GM20000 (cell line): ENCODE data around the gene TMPRSS2.

Experiments
- DNase-seq: peaks from one replicate; pipeline ENCODE4 v3.0.0; 2012; ENCODE audit warnings: low spot score
- TF ChIP-seq, protein P1 (sequence below): IDR thresholded peaks from 2 replicates; pipeline ENCODE4 v1.5.1; 2012; ENCODE audit warnings: mild to moderate bottlenecking, control low read depth; ENCODE audit errors: extremely low read depth, missing control alignments

Gene TMPRSS2

DNA sequence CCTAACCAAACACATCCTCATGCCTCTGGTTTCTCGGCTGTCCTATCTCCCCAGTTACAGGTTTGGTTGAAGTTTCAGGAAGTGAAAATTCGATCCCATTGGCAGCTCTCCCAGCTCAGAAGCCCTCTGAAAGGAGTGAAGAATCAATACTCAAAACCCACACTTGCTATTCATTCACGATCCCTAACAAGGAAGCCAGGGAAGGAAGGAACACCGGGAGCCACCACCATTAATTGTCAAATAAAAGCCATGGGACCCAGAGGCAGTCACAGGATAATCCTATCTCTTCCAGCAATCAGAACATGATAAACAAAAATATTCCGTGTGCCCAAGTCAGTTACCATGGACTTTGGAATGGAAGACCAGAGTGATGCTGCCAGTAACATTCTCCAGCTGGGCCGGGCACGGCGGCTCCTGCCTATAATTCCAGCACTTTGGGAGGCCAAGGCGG is 7.0 kb downstream of the TMPRSS2 start:
- TF ChIP-seq, protein P1, sequence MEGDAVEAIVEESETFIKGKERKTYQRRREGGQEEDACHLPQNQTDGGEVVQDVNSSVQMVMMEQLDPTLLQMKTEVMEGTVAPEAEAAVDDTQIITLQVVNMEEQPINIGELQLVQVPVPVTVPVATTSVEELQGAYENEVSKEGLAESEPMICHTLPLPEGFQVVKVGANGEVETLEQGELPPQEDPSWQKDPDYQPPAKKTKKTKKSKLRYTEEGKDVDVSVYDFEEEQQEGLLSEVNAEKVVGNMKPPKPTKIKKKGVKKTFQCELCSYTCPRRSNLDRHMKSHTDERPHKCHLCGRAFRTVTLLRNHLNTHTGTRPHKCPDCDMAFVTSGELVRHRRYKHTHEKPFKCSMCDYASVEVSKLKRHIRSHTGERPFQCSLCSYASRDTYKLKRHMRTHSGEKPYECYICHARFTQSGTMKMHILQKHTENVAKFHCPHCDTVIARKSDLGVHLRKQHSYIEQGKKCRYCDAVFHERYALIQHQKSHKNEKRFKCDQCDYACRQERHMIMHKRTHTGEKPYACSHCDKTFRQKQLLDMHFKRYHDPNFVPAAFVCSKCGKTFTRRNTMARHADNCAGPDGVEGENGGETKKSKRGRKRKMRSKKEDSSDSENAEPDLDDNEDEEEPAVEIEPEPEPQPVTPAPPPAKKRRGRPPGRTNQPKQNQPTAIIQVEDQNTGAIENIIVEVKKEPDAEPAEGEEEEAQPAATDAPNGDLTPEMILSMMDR = no peak
- DNase-seq = no peak

DNA sequence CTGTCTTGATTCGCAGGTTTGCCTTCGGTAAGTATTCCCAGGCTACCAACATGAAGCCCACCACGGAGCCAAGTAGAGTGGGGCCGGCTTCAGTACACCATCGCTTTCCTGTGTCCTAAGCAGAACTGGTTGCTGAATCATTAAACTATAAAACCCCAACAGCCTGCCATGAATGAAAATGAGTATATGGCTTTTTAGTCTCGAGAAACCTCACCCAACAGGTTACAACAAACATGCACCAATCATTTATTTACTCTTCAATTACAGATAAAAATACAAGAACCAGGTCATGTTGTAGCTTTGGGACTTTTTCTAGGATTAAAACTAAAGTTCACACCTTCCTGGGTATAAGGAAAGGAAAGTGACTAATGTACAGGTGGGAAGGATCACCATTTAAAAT is 7.6 kb downstream of the TMPRSS2 start:
- no peak for DNase-seq
- TF ChIP-seq, protein P1 = no peak

DNA sequence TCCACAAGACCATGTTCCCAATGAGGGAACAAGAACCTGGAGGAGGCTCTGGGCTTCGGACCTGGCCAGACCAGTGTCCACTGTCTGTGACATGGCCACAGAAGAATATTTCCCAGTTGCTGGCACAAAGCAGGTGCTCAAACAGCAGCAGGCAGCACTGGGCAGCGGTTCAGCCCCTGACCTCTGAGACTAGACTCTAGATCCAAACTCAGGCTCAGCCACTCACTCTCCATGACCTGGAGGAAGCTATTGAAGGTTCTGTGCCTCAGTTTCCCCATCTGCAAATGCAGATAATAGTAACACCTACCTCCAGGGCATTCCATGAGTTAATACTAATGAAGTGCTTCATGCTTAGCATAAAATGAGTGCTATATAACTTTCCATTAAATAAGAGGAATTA is 8.0 kb downstream of the TMPRSS2 start:
- TF ChIP-seq, protein P1 = no peak
- DNase-seq = no peak

DNA sequence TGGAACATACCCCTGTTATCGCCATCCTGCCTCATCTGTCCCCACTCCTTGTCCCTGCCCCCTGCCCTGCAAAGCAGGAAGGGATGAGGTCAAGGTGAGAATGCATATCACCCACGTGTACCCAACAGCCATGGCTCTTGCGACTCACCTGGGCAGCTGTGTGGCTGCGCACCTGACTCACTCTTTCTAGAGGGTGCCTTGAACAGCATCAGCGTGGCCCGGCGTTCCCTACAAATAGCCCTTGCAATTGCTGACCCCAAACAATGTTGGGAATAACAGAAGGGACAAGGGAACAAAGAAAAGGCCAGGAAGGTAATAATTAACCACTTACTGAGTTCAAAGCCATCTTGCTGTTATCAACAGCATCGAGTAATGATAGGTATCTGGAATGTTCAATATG is 10.2 kb downstream of the TMPRSS2 start:
- DNase-seq = no peak
- TF ChIP-seq, protein P1 = no peak

DNA sequence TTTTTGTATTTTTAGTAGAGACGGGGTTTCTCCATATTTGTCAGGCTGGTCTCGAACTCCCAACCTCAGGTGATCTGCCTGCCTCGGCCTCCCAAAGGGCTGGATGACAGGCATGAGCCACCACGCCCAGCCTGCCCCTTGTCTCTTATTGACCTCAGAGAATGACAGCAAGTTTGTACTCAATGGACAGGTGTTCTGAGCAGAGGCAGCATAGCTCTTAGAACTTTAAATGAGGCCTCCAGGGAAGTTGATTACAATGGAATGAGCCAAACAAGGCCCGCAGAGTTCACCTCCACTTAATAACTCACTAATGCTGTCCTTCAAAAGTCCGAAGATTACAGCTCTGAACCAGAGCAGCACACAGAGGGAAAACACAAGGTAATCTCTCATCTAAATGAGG is 10.9 kb downstream of the TMPRSS2 start:
- TF ChIP-seq, protein P1 = no peak
- DNase-seq = no peak

DNA sequence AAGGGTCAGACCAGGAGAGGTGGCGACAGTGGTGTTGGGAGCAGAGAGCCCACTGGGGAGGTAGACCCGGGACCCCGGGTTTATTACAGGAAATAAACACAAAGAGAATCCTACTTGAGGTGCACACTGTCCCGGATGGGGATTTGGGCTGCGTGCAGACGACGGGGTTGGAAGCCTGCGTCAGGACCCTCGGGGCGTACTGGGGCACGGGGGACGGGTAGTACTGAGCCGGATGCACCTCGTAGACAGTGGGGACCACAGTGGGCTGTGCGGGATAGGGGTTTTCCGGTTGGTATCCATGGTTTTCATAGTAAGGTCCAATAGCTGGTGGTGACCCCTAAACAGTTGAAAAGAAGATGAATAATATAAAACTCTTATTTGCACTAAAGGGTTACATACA is 13.7 kb downstream of the TMPRSS2 start:
- no peak for DNase-seq
- TF ChIP-seq, protein P1 = no peak

DNA sequence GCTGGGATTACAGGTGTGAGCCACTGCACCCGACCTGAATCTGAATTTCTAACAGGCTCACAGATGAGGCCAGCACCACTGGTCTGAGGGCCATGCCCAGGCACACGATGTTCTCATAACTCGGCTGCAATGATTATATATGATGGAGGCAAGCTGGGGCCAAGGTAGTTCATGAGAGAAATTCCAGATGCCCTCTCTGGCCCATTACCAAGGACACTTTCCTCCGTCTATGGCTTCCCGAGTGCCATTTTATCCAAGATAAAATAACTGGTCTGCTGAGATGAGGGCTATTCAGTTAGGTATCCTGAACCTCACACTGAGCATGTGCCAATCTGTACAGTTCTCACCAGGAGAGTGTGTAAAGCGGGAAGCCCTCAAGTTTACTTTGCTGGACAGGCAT is 16.5 kb downstream of the TMPRSS2 start:
- TF ChIP-seq, protein P1 = no peak
- no peak for DNase-seq

DNA sequence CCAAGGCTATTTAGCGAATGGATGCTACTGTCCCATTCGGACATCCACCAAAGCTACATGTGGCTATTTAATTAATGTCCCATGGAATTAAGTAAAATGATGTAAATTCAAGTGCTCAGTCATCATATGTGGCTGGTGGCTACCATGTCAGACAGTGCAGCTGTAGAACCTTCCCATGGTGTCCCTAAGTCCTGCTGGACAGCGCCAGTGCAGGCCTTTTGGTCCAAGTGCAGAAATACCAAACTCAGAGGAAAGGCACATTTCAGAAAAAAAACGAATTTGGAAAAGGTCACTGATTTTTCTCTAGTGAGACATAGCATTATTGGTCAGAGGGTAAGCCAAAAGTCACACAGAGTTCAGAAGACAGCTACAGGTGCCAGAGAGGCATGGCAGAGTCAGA is 17.6 kb downstream of the TMPRSS2 start:
- TF ChIP-seq, protein P1 = no peak
- no peak for DNase-seq
